H54 (cell line): ENCODE results near the gene PRKCA.

ENCODE experiments used
- DNase-seq: peaks from one replicate; pipeline ENCODE4 v3.0.0; 2011; ENCODE audit warnings: low spot score, mixed read lengths; ENCODE audit not compliant: insufficient read length
- FAIRE-seq: peaks from 3 replicates; lab custom pipeline; 2011; peaks lifted over from hg19 to GRCh38; lab: Jason Lieb, UNC
- POLR2A ChIP-seq: IDR thresholded peaks from 2 replicates; pipeline ENCODE4 v1.6.1; 2011; ENCODE audit warnings: low read depth, mild to moderate bottlenecking, low read length

Gene PRKCA

GRCh38 chr17:66364990-66365490, 62.6 kb downstream of the PRKCA start:
- FAIRE-seq (no peak), DNase-seq (no peak)
- TF ChIP-seq POLR2A = no peak

GRCh38 chr17:66365903-66366302, 63.5 kb downstream of the PRKCA start:
- FAIRE-seq (no peak), DNase-seq (no peak)
- no peak for TF ChIP-seq POLR2A

- FAIRE-seq = no peak
- TF ChIP-seq POLR2A = no peak
Measured at GRCh38 chr17:66367107-66367506, 64.7 kb downstream of the PRKCA start.

GRCh38 chr17:66369830-66370229, 67.4 kb downstream of the PRKCA start:
- no peak for TF ChIP-seq POLR2A
- no peak for DNase-seq
- FAIRE-seq = no peak

More at GRCh38 chr17:66367107-66367506, 64.7 kb downstream of the PRKCA start:
- no peak for DNase-seq

- DNase-seq (no peak), FAIRE-seq (no peak)
- no peak for TF ChIP-seq POLR2A
Measured at GRCh38 chr17:66371561-66371960, 69.1 kb downstream of the PRKCA start.

GRCh38 chr17:66372182-66372581, 69.8 kb downstream of the PRKCA start:
- FAIRE-seq (no peak), DNase-seq (no peak)
- TF ChIP-seq POLR2A = no peak

DNA sequence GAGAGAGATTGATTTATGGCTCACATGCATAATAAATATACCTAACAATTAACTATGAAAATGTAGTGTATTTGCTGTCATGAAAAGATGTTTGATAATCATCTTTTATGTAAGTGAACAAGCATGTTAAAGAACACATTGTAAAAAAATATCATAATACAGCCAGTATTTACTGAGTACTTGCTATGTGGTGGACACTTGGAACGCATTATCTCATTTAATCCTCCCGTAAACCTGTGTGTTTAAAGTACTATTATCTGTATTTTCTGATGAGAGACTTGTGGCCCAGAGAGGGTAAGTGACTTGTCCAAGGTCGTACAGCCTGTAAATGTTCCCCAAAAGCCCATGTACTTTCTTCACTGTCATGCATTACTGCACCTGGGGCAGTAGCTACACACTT, 70.7 kb downstream of the PRKCA start:
- DNase-seq = no peak
- no peak for FAIRE-seq
- no peak for TF ChIP-seq POLR2A

- no peak for TF ChIP-seq POLR2A
- no peak for DNase-seq
- FAIRE-seq = no peak
Measured at GRCh38 chr17:66373944-66374817, 71.8 kb downstream of the PRKCA start.

DNA sequence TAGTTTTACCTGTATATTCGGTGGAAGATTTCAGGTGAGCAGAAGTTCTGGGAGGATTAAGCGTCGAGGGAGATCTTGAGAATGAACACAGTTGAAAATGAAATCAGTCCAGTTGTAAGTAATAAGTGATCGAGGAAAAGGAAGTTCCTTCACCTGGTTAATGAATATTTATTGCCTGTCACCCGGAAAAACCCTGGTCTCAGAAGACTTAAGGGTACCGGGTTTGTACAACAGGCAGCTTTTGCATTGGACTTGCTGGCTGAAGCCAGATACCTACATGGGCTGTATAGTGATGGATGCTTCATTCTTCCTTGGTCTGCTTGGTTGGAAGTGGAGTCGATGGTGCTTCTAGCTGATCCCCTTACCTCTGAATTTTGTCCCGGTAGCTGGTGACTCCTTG, 72.7 kb downstream of the PRKCA start:
- no peak for TF ChIP-seq POLR2A
- FAIRE-seq (no peak), DNase-seq (no peak)

DNA sequence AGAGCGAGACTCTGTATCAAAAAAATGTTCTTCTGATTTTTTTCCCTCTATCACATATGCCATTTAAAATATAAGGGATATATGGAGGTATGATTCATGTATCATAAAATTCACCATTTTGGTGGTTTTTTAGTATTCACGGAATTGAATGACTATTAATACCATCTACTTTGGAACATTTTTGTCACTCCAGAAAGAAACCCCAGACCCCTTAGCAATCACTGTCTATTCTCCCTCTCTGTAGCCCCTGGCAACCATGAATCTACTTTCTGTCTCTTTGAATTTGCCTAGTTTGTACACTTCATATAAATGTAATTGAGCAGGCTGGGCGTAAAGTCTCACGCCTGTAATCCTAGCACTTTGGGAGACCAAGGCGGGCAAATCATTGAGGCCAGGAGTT, 75.9 kb downstream of the PRKCA start:
- FAIRE-seq = no peak

GRCh38 chr17:66379544-66379943, 77.1 kb downstream of the PRKCA start:
- FAIRE-seq (no peak), DNase-seq (no peak)
- TF ChIP-seq POLR2A = no peak

More for the DNA sequence above, 75.9 kb downstream of the PRKCA start:
- no peak for TF ChIP-seq POLR2A
- DNase-seq = no peak

GRCh38 chr17:66379996-66380395, 77.6 kb downstream of the PRKCA start:
- FAIRE-seq (no peak), DNase-seq (no peak)
- no peak for TF ChIP-seq POLR2A

DNA sequence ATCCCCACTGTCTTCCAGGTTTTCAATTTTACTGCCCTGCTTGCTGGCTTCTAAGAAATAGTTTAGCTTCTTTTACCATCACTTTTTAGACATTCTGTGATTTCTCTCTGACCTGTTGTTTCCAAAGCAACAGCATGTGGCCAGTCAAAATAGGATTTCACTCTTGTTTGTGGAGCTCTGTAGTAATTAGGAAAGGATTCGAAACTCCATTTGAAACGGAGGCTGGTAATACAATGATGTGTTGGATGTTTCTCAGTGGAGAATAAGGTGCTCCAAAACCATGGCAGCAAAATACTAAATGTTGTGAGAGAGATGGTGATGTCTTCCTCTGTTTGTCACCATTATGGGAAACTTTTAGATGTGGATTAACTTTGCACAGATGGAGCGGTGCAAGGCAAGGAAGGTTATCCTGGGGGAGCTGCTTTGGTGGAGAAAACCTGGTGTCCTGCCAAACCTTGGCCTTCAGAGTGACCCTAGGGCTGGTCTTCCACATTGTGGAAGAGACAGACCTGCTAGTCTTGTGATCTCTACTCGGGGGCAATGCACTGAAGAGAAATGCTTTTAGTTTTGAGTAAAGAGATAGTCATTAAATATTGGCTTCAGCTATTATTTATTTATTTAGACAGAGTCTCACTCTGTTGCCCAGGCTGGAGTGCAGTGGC, 79.4 kb downstream of the PRKCA start:
- FAIRE-seq = no peak
- TF ChIP-seq POLR2A = no peak
- no peak for DNase-seq

- DNase-seq (no peak), FAIRE-seq (no peak)
- no peak for TF ChIP-seq POLR2A
Measured at GRCh38 chr17:66383333-66383732, 80.9 kb downstream of the PRKCA start.
